ENCODE measurements around the gene PALLD. TPM values are rescaled to one million over a fixed set of nuclear protein-coding genes. Genes with fewer than 3 reads are reported as not detected.
"Not testable (repeated sequence)": the region's sequence is repeated elsewhere in the genome, so short reads cannot be mapped to it uniquely, and the experiment has no call there.

Gene PALLD
- total RNA-seq, 4 donors from 2014 or later = 1,903 to 3,507 (median 2,130) TPM

- no peaks in the 10 kb centered on the region for H3K9me3 ChIP-seq
- no peak for DNase-seq (ENCODE audit: extremely low spot score)
- 92% methylated on average over 2 of the region's 2 CpGs for WGBS
- peaks cover 30 to 42% (median 36%) of the 10 kb centered on the region in 4 donors for H3K4me1 ChIP-seq
- intact Hi-C loops (cut with DNase I) = no loop called here
- no peak overlapping the region for H3K4me3 ChIP-seq
- H3K27ac ChIP-seq (replicated peaks in 1 of 4) = no peak overlapping the region
- TF ChIP-seq CTCF (IDR thresholded peaks at IDR 0.05) = no peak
- TF ChIP-seq POLR2A (IDR thresholded peaks at IDR 0.05; ENCODE audit: low read depth) = no peak
- TF ChIP-seq POLR2AphosphoS5 (IDR thresholded peaks at IDR 0.05) = no peak
- TF ChIP-seq EP300 (IDR thresholded peaks at IDR 0.05) = no peak
- no peaks in the 10 kb centered on the region for H3K27me3 ChIP-seq
- H3K36me3 ChIP-seq = no peaks in the 10 kb centered on the region
Observed at GRCh38 chr4:168800926-168801325, 304.1 kb downstream of the PALLD start.

GRCh38 chr4:168802222-168802621, 305.4 kb downstream of the PALLD start:
- no peak overlapping the region for H3K4me3 ChIP-seq
- H3K9me3 ChIP-seq = no peaks in the 10 kb centered on the region
- DNase-seq (ENCODE audit: extremely low spot score) = no peak
- intact Hi-C loops (cut with DNase I) = no loop called here
- no peak overlapping the region for H3K27ac ChIP-seq (replicated peaks in 1 of 4)
- H3K4me1 ChIP-seq = peaks cover 22 to 31% (median 24%) of the 10 kb centered on the region in 4 donors
- TF ChIP-seq POLR2AphosphoS5 (IDR thresholded peaks at IDR 0.05) = no peak
- TF ChIP-seq EP300 (IDR thresholded peaks at IDR 0.05) = no peak
- TF ChIP-seq POLR2A (IDR thresholded peaks at IDR 0.05; ENCODE audit: low read depth) = no peak
- no peak for TF ChIP-seq CTCF (IDR thresholded peaks at IDR 0.05)
- H3K36me3 ChIP-seq = no peaks in the 10 kb centered on the region
- 97% methylated on average over 4 of the region's 4 CpGs for WGBS
- no peaks in the 10 kb centered on the region for H3K27me3 ChIP-seq

- H3K4me1 ChIP-seq = peaks cover 15 to 25% (median 16%) of the 10 kb centered on the region in 4 donors
- H3K4me3 ChIP-seq; intact Hi-C loops (cut with DNase I); DNase-seq (ENCODE audit: extremely low spot score); H3K36me3 ChIP-seq; H3K9me3 ChIP-seq; H3K27me3 ChIP-seq: not testable (repeated sequence)
- WGBS = 85% methylated on average over 5 of the region's 5 CpGs
- peak overlapping the region in 2 of 4 donors; percentile 46 to 59 for H3K27ac ChIP-seq (replicated peaks in 1 of 4)
Observed at GRCh38 chr4:168803052-168803451, 306.2 kb downstream of the PALLD start.

GRCh38 chr4:168803732-168804131, 306.9 kb downstream of the PALLD start:
- H3K36me3 ChIP-seq = no peaks in the 10 kb centered on the region
- H3K4me3 ChIP-seq = no peak overlapping the region
- no peak for TF ChIP-seq EP300 (IDR thresholded peaks at IDR 0.05)
- TF ChIP-seq CTCF (IDR thresholded peaks at IDR 0.05) = no peak
- TF ChIP-seq POLR2A (IDR thresholded peaks at IDR 0.05; ENCODE audit: low read depth) = no peak
- TF ChIP-seq POLR2AphosphoS5 (IDR thresholded peaks at IDR 0.05) = no peak
- H3K27me3 ChIP-seq = no peaks in the 10 kb centered on the region
- WGBS = 55% methylated on average over 4 of the region's 4 CpGs
- intact Hi-C loops (cut with DNase I) = no loop called here
- H3K9me3 ChIP-seq = no peaks in the 10 kb centered on the region
- no peak for DNase-seq (ENCODE audit: extremely low spot score)
- H3K27ac ChIP-seq (replicated peaks in 1 of 4) = peak overlapping the region in 3 of 4 donors; percentile 40 to 59 (median 46)
- H3K4me1 ChIP-seq = peaks cover 15 to 25% (median 16%) of the 10 kb centered on the region in 4 donors

- Histone ChIP-seq H3K36me3 (no peaks in the 10 kb centered on the region), H3K4me3 (no peak overlapping the region), H3K27ac (replicated peaks in 1 of 4) (peak overlapping the region in 2 of 4 donors; percentile 46 to 59), H3K4me1 (peaks cover 15 to 25% (median 16%) of the 10 kb centered on the region in 4 donors), H3K27me3 (no peaks in the 10 kb centered on the region), H3K9me3 (no peaks in the 10 kb centered on the region)
- TF ChIP-seq POLR2AphosphoS5 (IDR thresholded peaks at IDR 0.05) (no peak), EP300 (IDR thresholded peaks at IDR 0.05) (no peak), CTCF (IDR thresholded peaks at IDR 0.05) (no peak), POLR2A (IDR thresholded peaks at IDR 0.05; ENCODE audit: low read depth) (no peak)
- 60% methylated on average over 3 of the region's 3 CpGs for WGBS
- no peak for DNase-seq (ENCODE audit: extremely low spot score)
- intact Hi-C loops (cut with DNase I) = no loop called here
Observed at GRCh38 chr4:168804146-168804545, 307.3 kb downstream of the PALLD start.
